Upper lobe of right lung (tissue), 1 donor: Measurements from ENCODE around the gene PRICKLE4. TPM values are rescaled to one million over a fixed set of nuclear protein-coding genes. Genes with fewer than 3 reads are reported as not detected.
"Not testable (repeated sequence)": the region's sequence is repeated elsewhere in the genome, so short reads cannot be mapped to it uniquely, and the experiment has no call there.

Source experiments
- ATAC-seq: fragments of 200-7000 bp; cut with Tn5 transposase; one replicate; pipeline ENCODE4 v1.9.1; 2020; ENCODE audit warnings: mild to moderate bottlenecking, moderate library complexity
- DNase-seq: peaks from one replicate; pipeline ENCODE4 v3.0.0-alpha.2; 2020
- H3K27ac ChIP-seq: fragments of 200-600 bp; one replicate; pipeline ENCODE4 v1.8.0; 2022
- H3K27me3 ChIP-seq: fragments of 200-600 bp; one replicate; pipeline ENCODE4 v1.8.0; 2022; ENCODE audit warnings: mild to moderate bottlenecking
- H3K36me3 ChIP-seq: fragments of 200-600 bp; one replicate; pipeline ENCODE4 v1.8.0; 2022
- H3K4me1 ChIP-seq: fragments of 200-600 bp; one replicate; pipeline ENCODE4 v1.8.0; 2022
- H3K4me3 ChIP-seq: fragments of 200-600 bp; one replicate; pipeline ENCODE4 v1.8.0; 2022; ENCODE audit warnings: mild to moderate bottlenecking
- H3K9me3 ChIP-seq: fragments of 200-600 bp; one replicate; pipeline ENCODE4 v1.8.0; 2022
- intact Hi-C: fragments of 100-400 bp; cut with DNase I; formaldehyde crosslinking; loops from one replicate; pipeline ENCODE4 v1.11.0; 2022
- total RNA-seq: library from RNA; stranded (reverse); fragmentation: NEBNext Ultra II Directional; extraction: Animal tissue kit (Norgen Biotek cat#: 25700); gene quantifications from one replicate; pipeline ENCODE4 v1.2.1, GENCODE V29; 2021
- TF ChIP-seq, protein P1 (sequence below): fragments of 200-600 bp; IDR thresholded peaks from one replicate; pipeline ENCODE4 v1.8.0; 2022; ENCODE audit warnings: antibody characterized with exemption
- donor health status: DM: no; HTN: yes; CAD: no; lungs with severe emphysema.

Gene PRICKLE4
- total RNA-seq, 1 donor from 2014 or later = 14.2 TPM

DNA sequence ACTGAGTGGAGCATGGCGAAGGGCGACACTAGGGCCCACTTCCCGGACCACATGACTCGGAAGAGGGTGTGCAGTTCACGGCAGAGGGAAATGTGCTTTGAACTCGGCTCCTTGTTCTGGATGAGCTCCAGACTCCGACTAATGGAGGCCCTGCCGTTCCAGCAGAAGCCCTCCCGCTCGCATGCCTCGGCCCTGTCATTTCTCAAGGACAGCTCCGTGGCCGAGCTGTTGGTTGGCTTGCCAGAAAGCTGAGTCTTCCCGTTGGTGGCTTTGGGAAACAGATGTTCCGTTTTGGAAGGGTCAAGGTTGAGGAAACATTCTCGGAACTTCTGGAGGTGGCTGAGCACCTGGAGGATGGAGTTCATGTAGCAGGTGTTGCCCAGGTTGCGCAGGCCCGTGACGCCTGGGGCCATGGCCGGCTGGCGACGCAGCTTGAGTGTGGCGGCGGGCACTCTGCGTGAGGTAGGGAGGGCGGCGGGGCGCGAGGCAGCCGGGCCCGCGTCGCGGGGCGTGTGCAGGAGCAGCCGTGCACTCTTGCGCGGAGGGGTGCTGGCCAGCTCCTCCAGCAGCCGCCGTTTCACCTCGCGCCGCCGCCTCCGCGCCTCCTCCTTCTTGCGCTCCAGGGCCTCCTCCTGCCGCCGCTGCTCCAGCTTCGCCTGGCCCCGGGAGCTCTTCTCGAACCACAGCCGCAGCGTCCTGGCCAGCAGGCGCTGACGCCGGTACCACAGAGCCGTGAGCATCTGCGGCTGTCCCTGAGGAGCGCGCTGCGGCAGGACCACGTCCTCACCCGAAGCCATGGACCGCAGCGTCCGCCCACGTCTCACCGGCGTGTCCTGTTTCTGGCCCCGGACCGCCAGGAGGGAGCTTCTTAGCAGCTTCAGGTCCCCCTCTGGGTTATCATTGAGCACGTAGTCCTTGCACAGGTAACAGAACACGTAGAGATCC lies 25.5 kb downstream of the PRICKLE4 start:
- ATAC-seq = no peak
- Histone ChIP-seq H3K36me3 (no peaks in the 10 kb centered on the region), H3K27me3 (no peaks in the 10 kb centered on the region), H3K27ac (no peak overlapping the region), H3K9me3 (no peaks in the 10 kb centered on the region), H3K4me3 (no peak overlapping the region), H3K4me1 (no peaks in the 10 kb centered on the region)
- no peak for DNase-seq
- TF ChIP-seq, protein P1, sequence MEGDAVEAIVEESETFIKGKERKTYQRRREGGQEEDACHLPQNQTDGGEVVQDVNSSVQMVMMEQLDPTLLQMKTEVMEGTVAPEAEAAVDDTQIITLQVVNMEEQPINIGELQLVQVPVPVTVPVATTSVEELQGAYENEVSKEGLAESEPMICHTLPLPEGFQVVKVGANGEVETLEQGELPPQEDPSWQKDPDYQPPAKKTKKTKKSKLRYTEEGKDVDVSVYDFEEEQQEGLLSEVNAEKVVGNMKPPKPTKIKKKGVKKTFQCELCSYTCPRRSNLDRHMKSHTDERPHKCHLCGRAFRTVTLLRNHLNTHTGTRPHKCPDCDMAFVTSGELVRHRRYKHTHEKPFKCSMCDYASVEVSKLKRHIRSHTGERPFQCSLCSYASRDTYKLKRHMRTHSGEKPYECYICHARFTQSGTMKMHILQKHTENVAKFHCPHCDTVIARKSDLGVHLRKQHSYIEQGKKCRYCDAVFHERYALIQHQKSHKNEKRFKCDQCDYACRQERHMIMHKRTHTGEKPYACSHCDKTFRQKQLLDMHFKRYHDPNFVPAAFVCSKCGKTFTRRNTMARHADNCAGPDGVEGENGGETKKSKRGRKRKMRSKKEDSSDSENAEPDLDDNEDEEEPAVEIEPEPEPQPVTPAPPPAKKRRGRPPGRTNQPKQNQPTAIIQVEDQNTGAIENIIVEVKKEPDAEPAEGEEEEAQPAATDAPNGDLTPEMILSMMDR = no peak
- intact Hi-C loops = no loop called here

DNA sequence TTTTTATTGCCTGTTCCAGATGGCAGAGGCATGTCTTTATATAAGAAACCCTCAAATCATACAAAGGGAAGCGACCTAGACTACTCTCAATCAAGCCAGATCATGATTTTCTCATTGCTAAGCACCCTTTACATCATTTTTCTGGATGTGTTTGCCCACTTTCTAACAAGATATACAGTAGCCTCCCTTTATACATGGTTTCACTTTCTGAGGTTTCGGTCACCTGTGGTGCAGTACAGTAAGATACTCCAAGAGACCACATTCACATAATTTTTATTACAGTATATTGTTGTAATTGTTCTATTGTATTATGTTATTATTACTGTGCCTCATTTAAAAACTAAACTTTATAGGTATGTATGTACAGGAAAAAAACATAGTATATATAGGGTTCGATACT lies 30.5 kb downstream of the PRICKLE4 start:
- no peak for ATAC-seq
- H3K27me3 ChIP-seq = no peaks in the 10 kb centered on the region
- intact Hi-C loops = no loop called here
- H3K27ac ChIP-seq = no peak overlapping the region
- TF ChIP-seq, protein P1 = no peak
- H3K36me3 ChIP-seq = no peaks in the 10 kb centered on the region
- no peak overlapping the region for H3K4me3 ChIP-seq
- DNase-seq = no peak
- H3K9me3 ChIP-seq = no peaks in the 10 kb centered on the region
- no peaks in the 10 kb centered on the region for H3K4me1 ChIP-seq

DNA sequence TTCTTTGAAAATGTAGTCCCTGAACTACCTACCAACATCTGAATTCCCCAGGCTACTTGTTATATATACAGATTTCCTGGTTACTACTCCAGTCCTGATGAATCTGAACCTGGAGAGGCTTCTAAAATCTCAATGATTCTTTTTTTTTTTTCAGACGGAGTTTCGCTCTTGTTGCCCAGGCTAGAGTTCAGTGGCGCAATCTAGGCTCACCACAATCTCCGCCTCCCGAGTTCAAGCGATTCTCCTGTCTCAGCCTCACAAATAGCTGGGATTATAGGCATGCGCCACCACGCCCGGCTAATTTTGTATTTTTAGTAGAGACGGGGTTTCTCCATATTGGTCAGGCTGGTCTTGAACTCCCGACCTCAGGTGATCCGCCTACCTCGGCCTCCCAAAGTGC lies 31.4 kb downstream of the PRICKLE4 start:
- H3K4me1 ChIP-seq, H3K27me3 ChIP-seq, H3K9me3 ChIP-seq, DNase-seq, H3K36me3 ChIP-seq, intact Hi-C loops, ATAC-seq, H3K4me3 ChIP-seq, H3K27ac ChIP-seq: not testable (repeated sequence)

DNA sequence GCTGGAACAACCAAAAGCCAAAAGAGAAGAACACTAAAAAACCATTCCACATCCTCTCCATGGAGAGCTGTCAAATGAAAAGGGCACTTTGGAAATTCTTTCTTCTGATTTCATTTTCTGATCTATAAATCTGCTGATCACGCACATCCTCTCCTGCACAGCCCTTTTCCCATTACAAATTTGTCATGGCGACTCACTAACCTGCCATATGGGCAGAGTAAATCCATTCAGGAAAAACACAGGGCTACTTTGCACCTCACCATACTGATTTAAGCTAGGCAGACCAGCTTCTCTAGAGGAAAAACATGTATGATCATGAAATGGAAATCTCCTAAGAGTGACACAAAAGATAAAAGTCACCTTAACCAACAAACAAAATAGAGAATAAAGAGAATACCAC lies 32.9 kb downstream of the PRICKLE4 start:
- H3K4me3 ChIP-seq = no peak overlapping the region
- DNase-seq (no peak), ATAC-seq (no peak)
- H3K9me3 ChIP-seq = no peaks in the 10 kb centered on the region
- no peaks in the 10 kb centered on the region for H3K27me3 ChIP-seq
- no peaks in the 10 kb centered on the region for H3K36me3 ChIP-seq
- no peak overlapping the region for H3K27ac ChIP-seq
- H3K4me1 ChIP-seq = no peaks in the 10 kb centered on the region
- TF ChIP-seq, protein P1 = no peak
- intact Hi-C loops = no loop called here

DNA sequence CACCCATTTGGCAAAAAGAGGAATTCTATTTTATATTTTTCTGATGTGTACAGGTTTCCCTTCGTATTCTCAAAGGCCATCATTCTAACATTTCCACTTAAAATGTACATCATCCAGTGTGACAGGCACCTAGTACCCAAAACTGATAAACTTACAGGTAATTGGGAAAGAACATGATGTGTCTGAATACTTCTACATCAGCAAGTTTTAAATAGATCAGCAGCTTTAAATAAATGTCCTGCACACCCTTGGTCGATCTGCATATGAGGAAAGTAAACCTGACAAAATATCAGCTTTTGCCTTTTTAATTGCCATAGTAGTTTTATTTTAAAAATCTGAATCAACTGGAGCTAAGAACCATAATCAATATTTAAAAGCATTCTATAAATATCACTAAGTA lies 33.4 kb downstream of the PRICKLE4 start:
- no peaks in the 10 kb centered on the region for H3K9me3 ChIP-seq
- H3K27ac ChIP-seq = no peak overlapping the region
- intact Hi-C loops = no loop called here
- H3K36me3 ChIP-seq = no peaks in the 10 kb centered on the region
- no peaks in the 10 kb centered on the region for H3K27me3 ChIP-seq
- ATAC-seq (no peak), DNase-seq (no peak)
- TF ChIP-seq, protein P1 = no peak
- H3K4me1 ChIP-seq = no peaks in the 10 kb centered on the region
- H3K4me3 ChIP-seq = no peak overlapping the region

DNA sequence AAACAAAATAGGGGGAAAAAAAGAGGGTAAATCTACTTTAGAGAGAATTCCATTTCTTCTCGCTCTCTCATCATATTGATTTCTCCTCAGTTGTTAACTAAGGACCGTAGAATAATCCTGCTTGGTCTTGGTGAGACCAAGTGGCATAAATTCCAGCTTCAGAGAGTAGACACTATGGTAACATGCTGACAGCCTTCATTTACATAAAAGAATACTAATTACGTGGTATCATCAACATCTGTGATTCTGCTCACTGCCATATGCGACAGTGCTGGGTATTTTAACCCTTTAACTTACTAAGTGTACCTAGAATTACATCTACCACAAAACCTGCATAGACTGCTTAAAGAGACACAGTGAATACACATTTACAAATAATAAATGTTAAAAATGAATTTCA lies 34.0 kb downstream of the PRICKLE4 start:
- Histone ChIP-seq H3K27me3 (no peaks in the 10 kb centered on the region), H3K4me1 (no peaks in the 10 kb centered on the region), H3K27ac (no peak overlapping the region), H3K4me3 (no peak overlapping the region), H3K36me3 (no peaks in the 10 kb centered on the region), H3K9me3 (no peaks in the 10 kb centered on the region)
- DNase-seq (no peak), ATAC-seq (no peak)
- intact Hi-C loops = no loop called here
- TF ChIP-seq, protein P1 = no peak
